Heart right ventricle (tissue), 16 donors: ENCODE measurements around the gene THSD4. TPM values are rescaled to one million over a fixed set of nuclear protein-coding genes. Genes with fewer than 3 reads are reported as not detected.

ENCODE experiments used
- ATAC-seq, 8 donors: fragments of 200-7000 bp; cut with Tn5 transposase; one replicate each; pipeline ENCODE4 v1.9.1; 2020; ENCODE audit warnings: mild to moderate bottlenecking in 8 of 8, moderate library complexity in 8 of 8, moderate number of reproducible peaks in 1 of 8
- DNase-seq, 2 donors: peaks; one replicate each; pipeline ENCODE4 v3.0.0-alpha.2; 2020
- H3K27ac ChIP-seq, 10 donors: fragments of 200-600 bp; sonication (generic) in 2 of 10; one replicate each; pipeline versions ENCODE4 v1.5.0 to v1.8.0; 2020 to 2022; ENCODE audit warnings: mild to moderate bottlenecking in 3 of 10
- H3K27me3 ChIP-seq, 7 donors: fragments of 200-600 bp; one replicate each; pipeline ENCODE4 v1.8.0; 2021 to 2022; ENCODE audit warnings: mild to moderate bottlenecking in 2 of 7
- H3K36me3 ChIP-seq, 9 donors: fragments of 200-600 bp; sonication (generic) in 1 of 9; one replicate each; pipeline versions ENCODE4 v1.5.0 to v1.8.0; 2020 to 2022; ENCODE audit warnings: mild to moderate bottlenecking in 2 of 9
- H3K4me1 ChIP-seq, 9 donors: fragments of 200-600 bp; sonication (generic) in 1 of 9; one replicate each; pipeline versions ENCODE4 v1.5.0 to v1.8.0; 2020 to 2022; ENCODE audit warnings: mild to moderate bottlenecking in 4 of 9
- H3K4me3 ChIP-seq, 10 donors: fragments of 200-600 bp; sonication (generic) in 2 of 10; one replicate each; pipeline versions ENCODE4 v1.5.0 to v1.8.0; 2020 to 2022; ENCODE audit warnings: mild to moderate bottlenecking in 7 of 10, moderate library complexity in 2 of 10
- H3K9me3 ChIP-seq, 11 donors: fragments of 200-600 bp in 10 of 11; sonication (generic) in 2 of 11; one replicate each; pipeline versions ENCODE4 v1.5.0 to v1.8.0; 2013 to 2022; ENCODE audit warnings: mild to moderate bottlenecking in 2 of 11, control low read depth in 1 of 11, moderate library complexity in 1 of 11
- WGBS, 2 donors: extraction: QIAGEN DNeasy Blood & Tissue Kit; methylation state at CpG; one replicate each; pipeline ENCODE4 v1.1.7; 2013; ENCODE audit warnings: inconsistent platforms in 1 of 2; 5-methylcytosine and 5-hydroxymethylcytosine counted together
- intact Hi-C, 10 donors: fragments of 100-400 bp; cut with DNase I; formaldehyde crosslinking; loops; one replicate each; pipeline versions ENCODE4 v1.11.1 to v1.14.2; 2022
- polyA plus RNA-seq, 2 donors: library from polyadenylated mRNA; stranded (reverse); fragments of 200-250 nt; gene quantifications; one replicate each; pipeline ENCODE4 v1.2.3, GENCODE V29; 2013
- total RNA-seq, 10 donors: library from RNA; stranded (reverse); fragmentation: NEBNext Ultra II Directional in 3 of 10; extraction: Animal tissue kit (Norgen Biotek cat#: 25700) in 3 of 10; gene quantifications; one replicate each; pipeline versions ENCODE4 v1.2.1 to v1.2.4, GENCODE V29; 2021 to 2023
- TF ChIP-seq, protein P1 (sequence below), 9 donors: fragments of 200-600 bp; sonication (generic) in 2 of 9; IDR thresholded peaks; one replicate each; pipeline versions ENCODE4 v1.5.0 to v1.8.0; 2021 to 2022; ENCODE audit warnings: antibody characterized with exemption in 9 of 9, mild to moderate bottlenecking in 5 of 9, moderate library complexity in 1 of 9
- donor health status: Arrhythmogenic right ventricular cardiomyopathy.
- donor health status: ischemic (EF 13 %, LVEDD 7.1; RV severe dilation, severe dysfunction).
- donor health status: healthy with polysubstance abuse.
- donor health status: DM: no; HTN: yes; CAD: no.
- donor health status: DM: no; HTN: no; CAD: no.
- donor health status: ischemic (EF 25% LVEDD 6.9; RV normal size, moderate dysfunction).
- donor health status: ischemic (EF 25% LVEDD 5.7; RV mildly dilated, moderate dysfunction).
- donor health status: healthy.
- donor health status: DM: yes; HTN: yes; CAD: no.
- donor health status: Ischemic cardiomyopathy.
- donor health status: ischemic (EF 35%, LVEDD 5.7; RV mildly dilated, moderate dysfunction).
- donor health status: nonischemic (EF 11% LVEDD 7.7; RV severe dilation, severe dysfunction).
- donor health status: DM: yes; HTN: yes; CAD: no.
- donor health status: PGD.
- donor health status: ischemic (EF 29% LVEDD 5.4; RV normal size, mild dysfunction).
- donor health status: nonischemic (EF 23%, LVEDD 6.1; RV moderate dilation, normal function).

Gene THSD4
- total and polyA plus RNA-seq, 12 donors = 20.8 to 212 (median 139) TPM

DNA sequence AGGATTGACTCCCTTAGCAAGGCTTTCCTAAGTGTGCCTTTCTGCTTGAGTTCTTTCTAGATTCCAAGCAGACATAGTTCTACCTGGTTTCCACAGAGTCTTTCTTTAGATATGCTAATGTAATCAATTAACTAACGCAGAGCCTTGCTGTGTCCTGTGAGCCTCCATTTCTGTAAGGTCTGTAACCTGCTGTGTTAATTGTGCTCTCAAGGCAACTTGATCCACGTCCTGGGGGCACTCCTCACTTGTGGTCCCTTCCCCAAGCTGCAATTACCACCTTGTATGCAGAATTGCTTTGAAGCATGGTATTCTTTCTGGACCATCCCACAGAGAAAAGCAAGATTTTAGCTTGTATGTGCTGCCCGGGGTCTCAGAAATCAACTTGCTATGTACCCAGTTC, 29.5 kb upstream of the THSD4 start:
- Histone ChIP-seq H3K27me3 (peaks cover 0 to 3% (median 0%) of the 10 kb centered on the region in 7 donors), H3K4me1 (peaks cover 0 to 21% (median 10%) of the 10 kb centered on the region in 9 donors), H3K4me3 (no peak overlapping the region), H3K9me3 (peaks cover 0 to 12% (median 0%) of the 10 kb centered on the region in 11 donors), H3K36me3 (no peaks in the 10 kb centered on the region), H3K27ac (no peak overlapping the region)
- no peak for ATAC-seq
- DNase-seq = no peak
- TF ChIP-seq, protein P1, sequence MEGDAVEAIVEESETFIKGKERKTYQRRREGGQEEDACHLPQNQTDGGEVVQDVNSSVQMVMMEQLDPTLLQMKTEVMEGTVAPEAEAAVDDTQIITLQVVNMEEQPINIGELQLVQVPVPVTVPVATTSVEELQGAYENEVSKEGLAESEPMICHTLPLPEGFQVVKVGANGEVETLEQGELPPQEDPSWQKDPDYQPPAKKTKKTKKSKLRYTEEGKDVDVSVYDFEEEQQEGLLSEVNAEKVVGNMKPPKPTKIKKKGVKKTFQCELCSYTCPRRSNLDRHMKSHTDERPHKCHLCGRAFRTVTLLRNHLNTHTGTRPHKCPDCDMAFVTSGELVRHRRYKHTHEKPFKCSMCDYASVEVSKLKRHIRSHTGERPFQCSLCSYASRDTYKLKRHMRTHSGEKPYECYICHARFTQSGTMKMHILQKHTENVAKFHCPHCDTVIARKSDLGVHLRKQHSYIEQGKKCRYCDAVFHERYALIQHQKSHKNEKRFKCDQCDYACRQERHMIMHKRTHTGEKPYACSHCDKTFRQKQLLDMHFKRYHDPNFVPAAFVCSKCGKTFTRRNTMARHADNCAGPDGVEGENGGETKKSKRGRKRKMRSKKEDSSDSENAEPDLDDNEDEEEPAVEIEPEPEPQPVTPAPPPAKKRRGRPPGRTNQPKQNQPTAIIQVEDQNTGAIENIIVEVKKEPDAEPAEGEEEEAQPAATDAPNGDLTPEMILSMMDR (IDR thresholded peaks at IDR 0.05) = no peak
- intact Hi-C loops = loop anchor here in 1 of 10 donors (10.0 kb wide), 1 partner anchor 61 kb away; no protein-coding TSS in a partner anchor
- WGBS, 2 donors = 74 to 75% methylated on average over 3 of the region's 3 CpGs

GRCh38 chr15:71088155-71088554, 27.1 kb upstream of the THSD4 start:
- TF ChIP-seq, protein P1 (IDR thresholded peaks at IDR 0.05) = no peak
- Histone ChIP-seq H3K4me1 (peaks cover 0 to 10% (median 3%) of the 10 kb centered on the region in 9 donors), H3K4me3 (no peak overlapping the region), H3K36me3 (no peaks in the 10 kb centered on the region), H3K27ac (no peak overlapping the region), H3K9me3 (peaks cover 0 to 12% (median 0%) of the 10 kb centered on the region in 11 donors), H3K27me3 (peaks cover 0 to 3% (median 0%) of the 10 kb centered on the region in 7 donors)
- DNase-seq (no peak), ATAC-seq (no peak)
- intact Hi-C loops = loop anchor here in 1 of 10 donors (10.0 kb wide), 1 partner anchor 63 kb away; no protein-coding TSS in a partner anchor

- H3K27ac ChIP-seq = no peak overlapping the region
- DNase-seq (no peak), ATAC-seq (no peak)
- H3K9me3 ChIP-seq = peaks cover 0 to 12% (median 0%) of the 10 kb centered on the region in 11 donors
- intact Hi-C loops = loop anchor here in 1 of 10 donors (10.0 kb wide), 1 partner anchor 64 kb away; no protein-coding TSS in a partner anchor
- H3K36me3 ChIP-seq = no peaks in the 10 kb centered on the region
- TF ChIP-seq, protein P1 (IDR thresholded peaks at IDR 0.05) = no peak
- 96% methylated on average over 1 of the region's 1 CpG for WGBS, 2 donors
- H3K4me1 ChIP-seq = peaks cover 0 to 7% (median 0%) of the 10 kb centered on the region in 9 donors
- no peak overlapping the region for H3K4me3 ChIP-seq
- H3K27me3 ChIP-seq = peaks cover 0 to 3% (median 0%) of the 10 kb centered on the region in 7 donors
These were observed 26.6 kb upstream of the THSD4 start for GRCh38 chr15:71088683-71089082.

- H3K9me3 ChIP-seq = peaks cover 0 to 12% (median 0%) of the 10 kb centered on the region in 11 donors
- H3K4me3 ChIP-seq = no peak overlapping the region
- H3K27me3 ChIP-seq = no peaks in the 10 kb centered on the region
- H3K27ac ChIP-seq = no peak overlapping the region
- H3K36me3 ChIP-seq = no peaks in the 10 kb centered on the region
- WGBS, 2 donors = 50 to 65% methylated on average over 1 of the region's 1 CpG
- ATAC-seq (no peak), DNase-seq (no peak)
- intact Hi-C loops = loop anchor here in 1 of 10 donors (10.0 kb wide), 1 partner anchor 65 kb away; no protein-coding TSS in a partner anchor
- TF ChIP-seq, protein P1 (IDR thresholded peaks at IDR 0.05) = no peak
- H3K4me1 ChIP-seq = peaks cover 0 to 4% (median 0%) of the 10 kb centered on the region in 9 donors
These were observed 25.5 kb upstream of the THSD4 start for GRCh38 chr15:71089801-71090200.
